ENCODE results near the gene CNTFR.

- TF ChIP-seq CTCF (IDR thresholded peaks at IDR 0.05; ENCODE audit: insufficient read depth, low read length) (no peak), REST (IDR thresholded peaks at IDR 0.05; ENCODE audit: insufficient replicate concordance, low read depth) (no peak)
These were observed 81.6 kb downstream of the CNTFR start for GRCh38 chr9:34507966-34508365.
